GM18511 (cell line): ENCODE data around the gene PHLDB2.

ENCODE experiments used
- ATAC-seq: cut with Tn5 transposase; IDR thresholded peaks from one replicate; pipeline ENCODE4 v1.9.1; 2021; ENCODE audit warnings: mild to moderate bottlenecking, moderate library complexity; ENCODE audit not compliant: unreplicated experiment

The PHLDB2 gene

GRCh38 chr3:111956995-111957734, 98.1 kb downstream of the PHLDB2 start:
- no peak for ATAC-seq

DNA sequence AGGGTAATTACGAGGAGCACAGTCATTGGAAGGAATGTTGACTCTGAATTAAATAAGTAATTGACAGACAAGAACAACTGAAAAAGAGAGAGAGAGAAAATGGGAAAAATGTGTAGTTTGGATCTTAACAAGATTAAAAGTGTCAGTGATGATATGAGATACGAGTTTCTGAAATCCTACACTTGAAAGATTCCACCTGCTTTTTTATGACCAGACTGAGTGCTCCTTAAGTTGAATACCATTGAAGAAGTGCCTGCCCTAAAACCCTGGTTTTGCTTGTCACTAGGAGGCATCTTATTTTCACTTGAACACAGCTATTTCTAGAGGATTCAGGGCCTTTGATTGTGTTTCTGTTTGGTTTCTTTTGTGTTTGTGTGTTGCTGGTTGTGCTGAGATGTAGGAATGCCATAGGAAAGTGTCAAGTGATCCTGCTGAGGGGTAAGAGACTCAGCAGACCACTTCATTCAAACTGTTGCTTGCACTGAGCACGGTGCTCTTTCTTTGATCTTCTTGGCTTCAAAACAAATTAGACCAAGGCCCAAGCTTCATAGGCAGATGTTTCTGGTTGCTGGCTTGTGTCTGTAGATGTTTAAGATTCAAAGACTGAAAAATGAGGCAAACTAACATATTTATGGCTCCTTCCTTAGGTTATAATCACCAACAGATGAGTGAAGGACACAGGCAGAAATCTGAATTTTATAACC, 102.5 kb downstream of the PHLDB2 start:
- ATAC-seq = no peak

DNA sequence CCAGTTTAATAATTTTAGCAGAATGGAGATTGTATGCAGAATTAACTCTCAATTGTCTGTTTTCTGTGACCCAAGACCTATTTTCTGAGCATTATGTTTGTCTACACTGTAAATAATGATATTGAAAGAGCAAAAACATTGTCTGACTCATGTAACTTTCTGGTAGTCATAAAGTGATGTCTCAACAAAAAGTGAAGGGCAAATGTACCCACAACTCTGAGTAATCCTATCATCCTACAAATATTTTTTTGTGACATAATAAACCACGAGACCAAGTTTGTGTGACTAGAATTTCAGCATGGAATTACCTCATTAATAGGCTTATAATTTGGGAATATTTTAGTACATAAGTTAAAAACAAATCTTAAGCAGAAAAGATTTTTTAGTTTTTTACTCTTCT, 104.4 kb downstream of the PHLDB2 start:
- no peak for ATAC-seq

GRCh38 chr3:111965484-111965883, 106.4 kb downstream of the PHLDB2 start:
- no peak for ATAC-seq

- ATAC-seq = no peak
These were observed 108.0 kb downstream of the PHLDB2 start for GRCh38 chr3:111967068-111967467.

- ATAC-seq = peak; percentile 97
These were observed 108.7 kb downstream of the PHLDB2 start for GRCh38 chr3:111967651-111968274.

DNA sequence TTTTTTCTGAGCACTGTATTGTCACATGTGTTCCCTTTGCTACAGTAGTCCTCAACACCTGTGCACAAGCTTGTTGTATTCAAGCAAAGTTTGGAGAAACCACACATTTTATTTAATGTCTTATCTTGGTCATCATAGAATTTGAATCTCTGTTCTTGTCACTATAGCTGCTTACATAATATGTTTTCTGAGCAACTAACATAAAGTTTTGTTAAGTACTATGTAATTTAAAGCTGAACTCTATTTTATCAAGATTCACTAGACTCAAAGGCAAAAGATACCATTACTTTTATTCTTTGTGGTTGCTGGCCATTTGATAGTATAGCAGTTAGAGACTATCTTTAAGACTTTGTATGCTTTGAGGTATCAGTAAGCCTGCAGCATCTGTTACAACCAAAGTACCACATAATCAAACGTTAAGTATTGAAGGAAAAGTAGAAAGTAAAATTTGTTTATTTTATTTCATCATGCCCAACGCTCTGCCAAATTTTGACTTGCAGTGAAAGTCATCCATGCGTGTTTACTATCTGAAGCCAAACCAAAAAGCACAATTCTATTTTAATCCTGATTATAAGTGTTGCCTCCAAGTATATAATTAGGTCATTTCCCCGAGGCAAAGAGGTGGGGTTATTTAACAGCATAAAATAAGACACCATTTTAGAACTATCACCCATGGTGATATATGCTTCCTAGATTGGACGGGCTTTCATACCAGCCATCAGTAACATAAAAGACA, 109.4 kb downstream of the PHLDB2 start:
- ATAC-seq = no peak

- ATAC-seq = no peak
These were observed 111.3 kb downstream of the PHLDB2 start for GRCh38 chr3:111970376-111970775.

GRCh38 chr3:111971533-111972130, 112.6 kb downstream of the PHLDB2 start:
- no peak for ATAC-seq

DNA sequence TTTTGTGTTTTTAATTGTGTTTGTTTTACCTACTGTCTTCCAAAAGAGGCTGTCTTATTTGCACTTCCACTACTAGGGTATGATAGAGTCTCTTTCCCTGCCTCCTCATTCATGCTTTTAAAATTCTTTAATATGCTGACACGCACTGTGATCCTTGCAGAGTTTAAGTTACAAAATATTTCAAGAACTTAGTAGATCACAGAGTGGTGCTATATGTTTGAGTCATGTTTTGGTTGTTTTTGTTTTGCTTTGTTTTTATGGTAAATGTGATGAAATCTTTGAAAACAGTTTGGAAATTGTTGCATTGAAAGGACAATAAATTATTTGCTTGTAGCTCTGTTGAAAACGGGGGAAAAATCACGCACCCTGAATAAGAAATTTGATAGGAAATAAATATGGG, 113.8 kb downstream of the PHLDB2 start:
- no peak for ATAC-seq

- ATAC-seq = no peak
These were observed 116.1 kb downstream of the PHLDB2 start for GRCh38 chr3:111975131-111975530.

DNA sequence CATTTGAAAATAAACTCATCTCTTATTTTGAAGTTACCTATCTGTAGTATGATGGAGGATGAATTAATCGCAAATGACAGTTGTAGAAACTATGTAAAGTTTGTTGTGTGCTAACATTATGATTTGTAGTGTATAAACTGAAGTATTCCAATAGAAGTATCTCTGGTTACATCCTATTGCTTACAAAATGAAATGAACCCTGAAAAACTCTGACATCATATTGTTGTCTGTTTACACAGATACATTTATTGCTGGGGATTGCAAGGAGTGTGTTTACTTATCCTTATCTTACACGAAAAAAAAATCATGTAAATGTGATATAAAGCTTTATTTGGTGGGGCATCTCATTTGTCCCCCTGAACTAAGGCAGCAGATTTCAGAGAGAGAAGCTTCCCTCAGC, 117.2 kb downstream of the PHLDB2 start:
- no peak for ATAC-seq

- peak; percentile 96 for ATAC-seq
These were observed 119.7 kb downstream of the PHLDB2 start, which contains the start of gene ABHD10 for GRCh38 chr3:111978583-111979433. Gene ABHD10 (plus strand): TSS chr3:111979026. CDS start chr3:111979062, 36 bp downstream.

DNA sequence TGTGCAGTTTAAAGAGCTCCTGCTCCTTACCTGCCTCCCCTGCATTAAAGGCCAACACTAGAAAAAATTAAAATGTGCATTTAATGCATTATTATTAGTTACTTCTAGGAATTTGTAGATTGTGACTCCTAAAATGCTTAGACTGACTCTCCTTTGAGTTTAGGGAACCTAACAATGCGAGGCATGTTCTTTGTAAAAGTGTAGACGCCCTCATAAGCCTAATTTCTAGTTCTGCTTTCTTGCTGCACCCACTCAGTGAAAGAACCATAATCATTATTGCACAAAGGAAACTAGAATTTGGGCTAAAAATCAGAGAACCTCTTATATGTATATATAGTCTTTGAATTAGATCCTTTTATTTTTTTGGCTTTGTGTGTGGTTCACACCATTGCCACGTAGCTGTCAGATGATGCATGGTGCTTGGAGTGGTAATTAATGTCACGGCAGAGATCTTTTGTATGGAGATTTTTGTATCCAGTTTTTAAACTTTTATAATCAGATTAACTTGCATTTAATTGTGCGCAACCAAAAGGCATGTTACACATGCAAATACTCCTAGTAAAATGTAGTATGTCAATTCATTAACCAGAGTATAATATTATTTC, 120.5 kb downstream of the PHLDB2 start:
- peak; percentile 51 for ATAC-seq

DNA sequence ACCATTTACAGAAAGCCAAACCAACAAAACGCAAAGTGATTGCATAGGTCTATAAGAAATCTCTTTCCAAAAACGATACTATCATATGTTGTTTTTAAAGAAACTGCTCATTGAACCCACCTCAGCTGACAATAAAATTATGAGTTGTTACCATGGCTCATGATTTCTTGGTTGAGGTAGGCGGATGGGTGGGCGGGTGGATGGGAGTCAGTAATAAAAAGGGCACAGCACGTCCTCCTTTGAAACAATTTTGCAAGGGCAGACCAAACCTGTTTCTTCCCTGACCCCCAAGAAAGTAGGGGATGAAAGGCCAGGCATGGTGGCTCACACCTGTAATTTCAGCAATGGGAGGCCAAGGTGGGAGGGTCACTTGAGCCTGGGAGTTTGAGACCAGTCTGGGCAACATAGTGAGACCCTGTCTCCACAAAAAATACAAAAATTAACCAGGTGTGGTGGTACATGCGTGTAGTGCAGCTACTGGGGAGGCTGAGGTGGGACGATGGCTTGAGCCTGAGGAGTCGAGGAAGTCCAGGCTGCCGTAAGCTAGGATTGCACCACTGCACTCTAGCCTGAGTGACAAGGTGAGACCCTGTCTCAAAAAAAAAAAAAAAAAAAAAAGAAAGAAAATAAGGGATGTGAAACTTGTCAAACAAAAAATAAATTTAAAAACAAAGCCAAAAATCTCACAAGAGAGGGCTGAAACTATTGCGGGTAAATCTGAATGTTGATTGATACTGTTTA, 121.8 kb downstream of the PHLDB2 start:
- ATAC-seq = no peak

DNA sequence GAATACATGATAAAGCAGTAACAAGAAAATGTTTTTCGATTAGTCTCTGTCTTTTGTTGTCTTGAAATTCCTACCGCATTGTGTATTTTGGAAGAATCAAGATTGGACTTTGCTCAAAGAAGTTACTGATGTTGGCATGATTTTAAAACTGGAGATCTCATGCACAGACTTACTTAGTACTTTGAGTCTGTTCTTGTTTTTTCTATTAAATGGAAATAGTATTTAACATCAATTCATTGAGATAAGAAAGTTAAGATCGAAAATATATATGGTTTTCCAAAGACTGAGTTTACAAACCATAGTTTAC, 122.3 kb downstream of the PHLDB2 start:
- no peak for ATAC-seq

DNA sequence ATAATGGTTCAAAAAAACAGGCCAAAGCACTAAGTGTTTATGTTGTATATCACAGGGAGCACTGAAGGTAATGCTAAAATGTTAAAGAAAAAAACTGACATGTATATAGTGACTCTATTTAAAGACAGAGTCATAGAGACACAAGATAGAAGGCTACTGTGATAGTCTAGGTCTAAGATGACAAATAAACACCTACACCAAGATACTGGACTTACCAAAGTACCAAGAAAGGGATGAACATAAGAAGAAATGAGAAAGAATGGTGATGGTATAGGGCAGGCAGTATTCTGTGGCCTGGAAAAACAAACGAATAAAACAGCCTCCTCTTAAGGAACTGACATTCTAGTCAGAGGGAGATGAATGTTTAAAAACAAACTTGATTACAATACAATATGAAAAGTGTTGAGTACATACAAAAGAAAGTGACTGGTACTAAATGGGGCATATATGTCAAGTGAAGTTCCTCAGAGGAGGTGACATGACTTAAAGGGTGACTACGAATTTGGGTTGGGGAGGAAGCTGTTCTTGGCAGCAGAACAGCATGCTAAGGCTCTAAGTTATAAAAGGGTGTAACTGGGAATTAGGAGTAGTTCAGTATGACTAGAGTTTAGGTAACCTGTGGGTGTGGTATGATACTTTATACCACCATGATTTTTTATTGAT, 125.7 kb downstream of the PHLDB2 start:
- ATAC-seq = no peak

- ATAC-seq = no peak
These were observed 127.7 kb downstream of the PHLDB2 start for GRCh38 chr3:111986800-111987199.
